SK-N-SH treated with all-trans-retinoic acid at 6 μM for 48 hours (cell line): ENCODE results near the gene LIAS.

Experiments used
- ARNTL ChIP-seq: fragments of 450-650 bp; formaldehyde crosslinking; IDR thresholded peaks from 2 replicates; pipeline ENCODE4 v1.5.0; 2020; ENCODE audit warnings: low read depth, mild to moderate bottlenecking, moderate library complexity, borderline replicate concordance
- SNAI2 ChIP-seq: fragments of 250-450 bp; sonication (Bioruptor Pico); IDR thresholded peaks from 2 replicates; pipeline ENCODE4 v1.5.0; 2020; ENCODE audit warnings: mild to moderate bottlenecking, moderate library complexity
- TSHZ2 ChIP-seq: fragments of 250-450 bp; sonication (Bioruptor Pico); IDR thresholded peaks from 2 replicates; pipeline ENCODE4 v1.5.0; 2020; ENCODE audit warnings: mild to moderate bottlenecking, moderate library complexity
- ZC3H10 ChIP-seq: fragments of 250-450 bp; sonication (Bioruptor Pico); IDR thresholded peaks from 2 replicates; pipeline ENCODE4 v1.5.1; 2021; ENCODE audit warnings: mild to moderate bottlenecking, moderate library complexity
- TF ChIP-seq, protein P1 (sequence below): fragments of 250-450 bp; sonication (Bioruptor Pico); IDR thresholded peaks from 2 replicates; pipeline ENCODE4 v1.8.0; 2021; ENCODE audit warnings: low read depth, mild to moderate bottlenecking, moderate library complexity, borderline replicate concordance

GRCh38 chr4:39415678-39416283 lies 43.1 kb upstream of the LIAS start:
- TF ChIP-seq SNAI2 (no peak), TSHZ2 (CRISPR knock-in tag) (no peak), ARNTL (CRISPR knock-in tag) (no peak), ZC3H10 (CRISPR knock-in tag) (no peak)
- TF ChIP-seq, protein P1, sequence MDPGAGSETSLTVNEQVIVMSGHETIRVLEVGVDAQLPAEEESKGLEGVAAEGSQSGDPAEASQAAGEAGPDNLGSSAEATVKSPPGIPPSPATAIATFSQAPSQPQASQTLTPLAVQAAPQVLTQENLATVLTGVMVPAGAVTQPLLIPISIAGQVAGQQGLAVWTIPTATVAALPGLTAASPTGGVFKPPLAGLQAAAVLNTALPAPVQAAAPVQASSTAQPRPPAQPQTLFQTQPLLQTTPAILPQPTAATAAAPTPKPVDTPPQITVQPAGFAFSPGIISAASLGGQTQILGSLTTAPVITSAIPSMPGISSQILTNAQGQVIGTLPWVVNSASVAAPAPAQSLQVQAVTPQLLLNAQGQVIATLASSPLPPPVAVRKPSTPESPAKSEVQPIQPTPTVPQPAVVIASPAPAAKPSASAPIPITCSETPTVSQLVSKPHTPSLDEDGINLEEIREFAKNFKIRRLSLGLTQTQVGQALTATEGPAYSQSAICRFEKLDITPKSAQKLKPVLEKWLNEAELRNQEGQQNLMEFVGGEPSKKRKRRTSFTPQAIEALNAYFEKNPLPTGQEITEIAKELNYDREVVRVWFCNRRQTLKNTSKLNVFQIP = no peak
